Inflammatory macrophage treated with lipopolysaccharide for 1 hour (primary cell): ENCODE measurements around the gene ATP2B2.

Experiments used
- DNase-seq, 2 donors: peaks; one replicate each; pipeline ENCODE4 v3.0.0-alpha.2; 2020 to 2022

ATP2B2 gene

GRCh38 chr3:10510086-10510742 is 4.8 kb upstream of the ATP2B2 start:
- DNase-seq: no peak

- DNase-seq: no peak
Measured at GRCh38 chr3:10509325-10509724, 3.9 kb upstream of the ATP2B2 start.

- no peak for DNase-seq
Measured at GRCh38 chr3:10508619-10509260, 3.4 kb upstream of the ATP2B2 start.

- no peak for DNase-seq
Measured at GRCh38 chr3:10508235-10508618, 2.8 kb upstream of the ATP2B2 start.

GRCh38 chr3:10507331-10507730 is 1.9 kb upstream of the ATP2B2 start:
- no peak for DNase-seq

- no peak for DNase-seq
Measured at GRCh38 chr3:10506696-10507095, 1.3 kb upstream of the ATP2B2 start.

GRCh38 chr3:10505791-10506585 is 602 bp upstream of the ATP2B2 start:
- no peak for DNase-seq

- DNase-seq: no peak
Measured at GRCh38 chr3:10504171-10505049, 976 bp downstream of the ATP2B2 start.

- DNase-seq: no peak
Measured at GRCh38 chr3:10503217-10503796, 2.1 kb downstream of the ATP2B2 start.

GRCh38 chr3:10502185-10502880 is 3.1 kb downstream of the ATP2B2 start:
- DNase-seq: no peak

- DNase-seq: no peak
Measured at GRCh38 chr3:10501664-10502052, 3.7 kb downstream of the ATP2B2 start.

- DNase-seq: no peak
Measured at GRCh38 chr3:10500717-10501663, 4.4 kb downstream of the ATP2B2 start.

- no peak for DNase-seq
Measured at GRCh38 chr3:10498271-10498670, 7.1 kb downstream of the ATP2B2 start.

- DNase-seq: no peak
Measured at GRCh38 chr3:10497439-10497838, 7.9 kb downstream of the ATP2B2 start.

GRCh38 chr3:10496121-10496863 is 9.1 kb downstream of the ATP2B2 start:
- no peak for DNase-seq

- no peak for DNase-seq
Measured at GRCh38 chr3:10495614-10496013, 9.8 kb downstream of the ATP2B2 start.

- no peak for DNase-seq
Measured at GRCh38 chr3:10495003-10495402, 10.4 kb downstream of the ATP2B2 start.

- no peak for DNase-seq
Measured at GRCh38 chr3:10494180-10494579, 11.2 kb downstream of the ATP2B2 start.

GRCh38 chr3:10493202-10493589 is 12.2 kb downstream of the ATP2B2 start:
- no peak for DNase-seq
